Kidney epithelial cell (primary cell): Measurements from ENCODE around the gene KRTAP20-3. TPM values are rescaled to one million over a fixed set of nuclear protein-coding genes. Genes with fewer than 3 reads are reported as not detected.

ENCODE experiments used
- DNase-seq: peaks from one replicate; pipeline ENCODE4 v3.0.0-alpha.2; 2010; ENCODE audit warnings: low read depth
- H3K27me3 ChIP-seq: 2 replicates; pipeline ENCODE4 v1.6.0; 2011; ENCODE audit warnings: low read length; ENCODE audit not compliant: control insufficient read depth, insufficient read depth
- H3K36me3 ChIP-seq: 2 replicates; pipeline ENCODE4 v1.5.1; 2011; ENCODE audit warnings: low read length; ENCODE audit not compliant: control insufficient read depth, insufficient read depth
- H3K4me3 ChIP-seq: 2 replicates; pipeline ENCODE4 v1.5.1; 2011; ENCODE audit warnings: low read depth, mild to moderate bottlenecking, control low read depth, low read length
- CTCF ChIP-seq: IDR thresholded peaks from 2 replicates; pipeline ENCODE4 v1.5.1; 2011; ENCODE audit warnings: mild to moderate bottlenecking, moderate library complexity, low read length, control low read depth, inconsistent platforms; ENCODE audit not compliant: insufficient read depth, poor library complexity, severe bottlenecking
- total RNA-seq: library from RNA; depleted of rRNA; stranded (reverse); fragments of >200 nt; gene quantifications from 2 replicates; pipeline ENCODE4 v1.2.3, GENCODE V29; 2015

The KRTAP20-3 gene
- total RNA-seq, 1 donor from 2014 or later = not detected

- no peak for TF ChIP-seq CTCF
- no peaks in the 10 kb centered on the region for H3K36me3 ChIP-seq
- no peak for DNase-seq
- no peaks in the 10 kb centered on the region for H3K27me3 ChIP-seq
- no peak overlapping the region for H3K4me3 ChIP-seq
These were observed 27.5 kb upstream of the KRTAP20-3 start for GRCh38 chr21:30615199-30615598.

- Histone ChIP-seq H3K36me3 (no peaks in the 10 kb centered on the region), H3K4me3 (no peak within 1 kb of the TSS), H3K27me3 (no peaks in the 10 kb centered on the region)
- DNase-seq = no peak
- TF ChIP-seq CTCF = no peak
These were observed 26.5 kb upstream of the KRTAP20-3 start, which contains the start of gene KRTAP20-1 for GRCh38 chr21:30616125-30616524. KRTAP20-1 (plus strand) TSS chr21:30616425; CDS start chr21:30616455, 30 bp downstream.

GRCh38 chr21:30620080-30620479, 22.6 kb upstream of the KRTAP20-3 start:
- Histone ChIP-seq H3K4me3 (no peak overlapping the region), H3K36me3 (no peaks in the 10 kb centered on the region), H3K27me3 (no peaks in the 10 kb centered on the region)
- DNase-seq = no peak
- no peak for TF ChIP-seq CTCF

- H3K36me3 ChIP-seq = no peaks in the 10 kb centered on the region
- no peak for DNase-seq
- no peaks in the 10 kb centered on the region for H3K27me3 ChIP-seq
- no peak within 1 kb of the TSS for H3K4me3 ChIP-seq
- TF ChIP-seq CTCF = no peak
These were observed 22.1 kb upstream of the KRTAP20-3 start, which contains the start of gene KRTAP20-4 for GRCh38 chr21:30620522-30620921. KRTAP20-4 (plus strand) TSS chr21:30620627.

- no peak for DNase-seq
- Histone ChIP-seq H3K36me3 (no peaks in the 10 kb centered on the region), H3K27me3 (no peaks in the 10 kb centered on the region), H3K4me3 (no peak overlapping the region)
- no peak for TF ChIP-seq CTCF
These were observed 19.3 kb upstream of the KRTAP20-3 start for GRCh38 chr21:30623362-30623761.

- no peak for TF ChIP-seq CTCF
- H3K36me3 ChIP-seq = no peaks in the 10 kb centered on the region
- no peak for DNase-seq
- no peak overlapping the region for H3K4me3 ChIP-seq
- no peaks in the 10 kb centered on the region for H3K27me3 ChIP-seq
These were observed 17.1 kb upstream of the KRTAP20-3 start for GRCh38 chr21:30625449-30626165.
